Breast epithelium (tissue), 3 donors: Measurements from ENCODE around the gene THADA.

ENCODE experiments used
- CTCF ChIP-seq, 3 donors: fragments of 450-650 bp; IDR thresholded peaks; one replicate each; pipeline ENCODE4 v1.5.1; 2016 to 2017; ENCODE audit warnings: antibody characterized with exemption in 3 of 3, mild to moderate bottlenecking in 3 of 3, moderate library complexity in 3 of 3
- POLR2A ChIP-seq: fragments of 450-650 bp; IDR thresholded peaks from one replicate; pipeline ENCODE4 v1.6.1; 2016; ENCODE audit warnings: antibody characterized with exemption, mild to moderate bottlenecking, moderate library complexity

GRCh38 chr2:43315482-43315881, 280.4 kb downstream of the THADA start:
- no peak for TF ChIP-seq CTCF (IDR thresholded peaks at IDR 0.05)
- TF ChIP-seq POLR2A = no peak
